RWPE2 (cell line): Measurements from ENCODE around the gene ABCC8.

ENCODE experiments used
- ATAC-seq: fragments of 200-7000 bp; cut with Tn5 transposase; 3 replicates; pipeline ENCODE4 v1.9.1; 2021; ENCODE audit warnings: low read depth
- DNase-seq: peaks from one replicate; pipeline ENCODE4 v3.0.0-alpha.2; 2020; ENCODE audit warnings: low spot score
- H3K27ac ChIP-seq: fragments of 450-650 bp; 2 replicates; pipeline ENCODE4 v1.5.1; 2017; ENCODE audit warnings: mild to moderate bottlenecking; ENCODE audit not compliant: poor library complexity, severe bottlenecking
- H3K27me3 ChIP-seq: fragments of 250-450 bp; sonication (Bioruptor Pico); 2 replicates; pipeline ENCODE4 v1.5.1; 2021; ENCODE audit warnings: mild to moderate bottlenecking, moderate library complexity; ENCODE audit not compliant: insufficient read depth, poor library complexity, severe bottlenecking
- H3K36me3 ChIP-seq: fragments of 250-450 bp; sonication (Bioruptor Pico); 2 replicates; pipeline ENCODE4 v1.5.1; 2020; ENCODE audit warnings: low read depth, mild to moderate bottlenecking, moderate library complexity
- H3K4me1 ChIP-seq: fragments of 250-450 bp; sonication (Bioruptor Pico); 2 replicates; pipeline ENCODE4 v1.5.1; 2021; ENCODE audit warnings: mild to moderate bottlenecking, moderate library complexity; ENCODE audit not compliant: insufficient read depth, poor library complexity, severe bottlenecking
- H3K4me3 ChIP-seq: fragments of 250-450 bp; sonication (Bioruptor Pico); 2 replicates; pipeline ENCODE4 v1.5.1; 2021; ENCODE audit warnings: mild to moderate bottlenecking, moderate library complexity; ENCODE audit not compliant: severe bottlenecking
- H3K9me3 ChIP-seq: fragments of 250-450 bp; sonication (Bioruptor Pico); 2 replicates; pipeline ENCODE4 v1.5.1; 2021; ENCODE audit warnings: mild to moderate bottlenecking, moderate library complexity; ENCODE audit not compliant: severe bottlenecking
- TF ChIP-seq, protein P1 (sequence below): fragments of 450-650 bp; IDR thresholded peaks from one replicate; pipeline ENCODE4 v1.5.1; 2017; ENCODE audit warnings: mild to moderate bottlenecking, moderate library complexity; ENCODE audit not compliant: poor library complexity, severe bottlenecking

Gene ABCC8

GRCh38 chr11:17392872-17393271, 83.8 kb downstream of the ABCC8 start:
- Histone ChIP-seq H3K27ac (no peak overlapping the region), H3K9me3 (no peaks in the 10 kb centered on the region), H3K27me3 (no peaks in the 10 kb centered on the region), H3K4me1 (no peaks in the 10 kb centered on the region), H3K36me3 (no peaks in the 10 kb centered on the region), H3K4me3 (no peak overlapping the region)
- TF ChIP-seq, protein P1, sequence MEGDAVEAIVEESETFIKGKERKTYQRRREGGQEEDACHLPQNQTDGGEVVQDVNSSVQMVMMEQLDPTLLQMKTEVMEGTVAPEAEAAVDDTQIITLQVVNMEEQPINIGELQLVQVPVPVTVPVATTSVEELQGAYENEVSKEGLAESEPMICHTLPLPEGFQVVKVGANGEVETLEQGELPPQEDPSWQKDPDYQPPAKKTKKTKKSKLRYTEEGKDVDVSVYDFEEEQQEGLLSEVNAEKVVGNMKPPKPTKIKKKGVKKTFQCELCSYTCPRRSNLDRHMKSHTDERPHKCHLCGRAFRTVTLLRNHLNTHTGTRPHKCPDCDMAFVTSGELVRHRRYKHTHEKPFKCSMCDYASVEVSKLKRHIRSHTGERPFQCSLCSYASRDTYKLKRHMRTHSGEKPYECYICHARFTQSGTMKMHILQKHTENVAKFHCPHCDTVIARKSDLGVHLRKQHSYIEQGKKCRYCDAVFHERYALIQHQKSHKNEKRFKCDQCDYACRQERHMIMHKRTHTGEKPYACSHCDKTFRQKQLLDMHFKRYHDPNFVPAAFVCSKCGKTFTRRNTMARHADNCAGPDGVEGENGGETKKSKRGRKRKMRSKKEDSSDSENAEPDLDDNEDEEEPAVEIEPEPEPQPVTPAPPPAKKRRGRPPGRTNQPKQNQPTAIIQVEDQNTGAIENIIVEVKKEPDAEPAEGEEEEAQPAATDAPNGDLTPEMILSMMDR, result no peak
- ATAC-seq (no peak), DNase-seq (no peak)

DNA sequence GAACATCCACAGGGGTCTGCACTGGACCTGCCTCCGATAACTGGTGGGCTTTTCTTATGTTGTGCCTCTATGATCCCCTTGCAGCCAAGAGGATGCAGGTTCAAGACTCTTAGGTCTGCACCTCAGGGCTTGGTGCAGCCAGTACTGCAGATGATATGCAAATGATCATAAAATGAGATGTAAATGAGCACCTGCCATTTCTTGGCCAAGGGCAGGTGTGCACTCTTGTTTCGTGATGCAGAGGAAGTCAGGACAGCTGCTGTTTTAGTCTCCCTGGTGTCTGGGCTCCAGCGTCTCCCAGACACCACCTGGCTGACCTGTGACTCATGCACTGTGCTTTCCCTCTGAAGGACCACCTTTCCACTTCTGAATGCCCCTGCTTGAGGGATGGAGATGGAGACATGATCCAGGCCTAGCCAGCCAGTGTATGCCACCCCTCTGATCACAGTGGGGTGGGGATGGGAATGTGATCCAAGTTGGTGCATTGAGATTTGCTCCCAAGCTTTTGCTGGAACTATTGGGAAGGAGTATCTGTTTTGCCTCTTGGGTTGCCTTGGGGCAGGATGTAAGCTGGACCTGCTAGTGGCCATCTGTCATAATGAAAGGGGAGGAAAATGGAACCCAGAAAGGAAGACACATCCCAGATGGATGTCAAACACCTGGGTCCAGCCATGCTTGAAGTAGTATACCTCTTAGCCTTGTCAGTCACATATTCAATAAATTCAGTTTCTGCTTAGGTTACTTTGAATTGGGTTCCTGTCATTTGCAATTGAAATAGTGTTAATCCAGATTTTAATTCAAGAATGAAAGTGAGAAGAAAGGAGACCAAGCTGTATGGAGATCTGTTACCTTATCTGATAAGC, 84.9 kb downstream of the ABCC8 start:
- TF ChIP-seq, protein P1, result no peak
- no peaks in the 10 kb centered on the region for H3K36me3 ChIP-seq
- no peaks in the 10 kb centered on the region for H3K27me3 ChIP-seq
- H3K27ac ChIP-seq, result no peak overlapping the region
- no peaks in the 10 kb centered on the region for H3K4me1 ChIP-seq
- H3K4me3 ChIP-seq, result no peak overlapping the region
- no peak for ATAC-seq
- DNase-seq, result no peak
- H3K9me3 ChIP-seq, result no peaks in the 10 kb centered on the region

GRCh38 chr11:17389957-17390649, 86.5 kb downstream of the ABCC8 start:
- TF ChIP-seq, protein P1, result no peak
- DNase-seq (no peak), ATAC-seq (no peak)
- Histone ChIP-seq H3K4me1 (no peaks in the 10 kb centered on the region), H3K4me3 (no peak overlapping the region), H3K27ac (no peak overlapping the region), H3K9me3 (no peaks in the 10 kb centered on the region), H3K27me3 (no peaks in the 10 kb centered on the region), H3K36me3 (no peaks in the 10 kb centered on the region)

DNA sequence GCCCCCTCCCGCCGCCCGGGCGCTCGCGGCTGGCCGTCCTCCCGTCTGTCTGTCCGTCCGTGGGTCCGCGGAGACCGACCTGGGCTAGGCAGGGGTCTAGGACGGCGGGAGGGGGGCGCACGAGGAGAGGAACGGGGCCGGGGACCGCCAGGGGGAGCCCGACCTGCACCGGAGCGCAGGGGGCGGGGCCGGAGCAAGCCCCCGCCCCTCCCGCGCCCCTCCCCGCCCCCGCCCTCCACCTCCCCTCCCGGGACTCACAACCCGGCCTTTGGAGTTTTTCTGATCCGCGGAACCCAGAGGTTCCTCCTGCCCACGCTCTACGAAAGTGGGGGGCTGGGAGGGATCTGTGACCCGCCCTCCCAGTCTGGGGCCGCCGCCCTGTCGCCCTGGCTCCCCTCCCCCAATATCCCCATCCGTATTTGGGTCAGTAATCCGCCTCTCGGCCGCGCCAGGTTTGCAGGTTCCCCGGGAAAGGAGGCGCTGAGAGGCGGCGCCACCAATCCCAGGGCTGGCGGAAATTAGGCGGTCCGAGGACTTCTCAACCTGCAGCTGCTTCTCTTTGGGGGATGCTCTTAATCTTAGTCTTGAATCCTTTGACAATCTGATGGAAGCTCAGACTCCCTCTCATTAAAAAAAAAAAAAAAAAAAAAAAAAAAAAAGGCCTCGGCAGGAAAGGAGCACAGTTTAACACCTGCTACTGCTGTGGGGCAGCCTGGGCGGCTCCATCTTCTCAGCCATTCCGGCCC, 87.3 kb downstream of the ABCC8 start:
- DNase-seq (peak; percentile 66), ATAC-seq (peak; percentile 60)

More for the DNA sequence above, 87.3 kb downstream of the ABCC8 start:
- no peaks in the 10 kb centered on the region for H3K4me1 ChIP-seq
- TF ChIP-seq, protein P1, result peak; percentile 86
- no peaks in the 10 kb centered on the region for H3K36me3 ChIP-seq
- no peaks in the 10 kb centered on the region for H3K27me3 ChIP-seq
- H3K9me3 ChIP-seq, result no peaks in the 10 kb centered on the region
- H3K27ac ChIP-seq, result no peak overlapping the region
- H3K4me3 ChIP-seq, result peak overlapping the region; percentile 40
